GM19395 (cell line): ENCODE data around the gene GANC.
"Not testable (repeated sequence)": the region's sequence is repeated elsewhere in the genome, so short reads cannot be mapped to it uniquely, and the experiment has no call there.

Source experiments
- ATAC-seq: cut with Tn5 transposase; IDR thresholded peaks from one replicate; pipeline ENCODE4 v1.9.1; 2021; ENCODE audit warnings: mild to moderate bottlenecking, moderate library complexity; ENCODE audit not compliant: unreplicated experiment

Gene GANC

DNA sequence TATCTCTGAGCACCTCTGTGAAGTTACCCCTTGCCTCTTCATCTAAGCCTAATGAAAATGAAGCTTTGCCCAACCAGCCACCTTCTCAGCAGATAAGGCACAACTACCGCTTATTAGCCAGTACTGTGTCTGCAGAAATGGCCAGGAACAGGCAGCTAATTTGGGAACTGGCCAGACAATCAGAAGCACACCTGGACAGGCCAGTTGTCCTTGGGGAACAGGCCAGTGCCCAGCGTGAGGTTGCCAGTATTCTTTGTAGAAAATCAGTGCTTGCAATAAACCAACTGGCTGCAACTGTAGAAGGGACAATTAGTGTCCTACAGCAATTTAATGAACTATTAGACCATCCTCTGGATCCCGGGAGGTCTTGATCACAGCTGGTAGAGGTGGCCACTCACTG is 10.7 kb downstream of the GANC start:
- ATAC-seq: no peak

DNA sequence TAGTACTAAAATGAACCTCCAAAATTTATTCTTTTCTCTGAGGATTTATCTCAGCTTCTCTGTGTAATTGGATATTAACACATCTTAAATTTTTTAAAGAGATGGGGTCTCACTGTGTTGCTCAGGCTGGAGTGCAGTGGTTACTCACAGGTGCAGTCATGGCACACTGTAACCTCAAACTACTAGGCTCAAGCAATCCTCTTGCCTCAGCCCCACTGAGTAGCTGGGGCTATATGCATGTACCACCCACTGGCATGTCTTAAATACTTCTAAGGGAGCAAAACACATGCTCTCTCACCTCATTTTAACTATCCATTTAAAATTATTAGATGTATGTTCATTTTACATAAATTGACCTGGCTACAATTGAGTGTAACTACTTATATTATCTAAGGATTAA is 11.6 kb downstream of the GANC start:
- ATAC-seq: no peak

DNA sequence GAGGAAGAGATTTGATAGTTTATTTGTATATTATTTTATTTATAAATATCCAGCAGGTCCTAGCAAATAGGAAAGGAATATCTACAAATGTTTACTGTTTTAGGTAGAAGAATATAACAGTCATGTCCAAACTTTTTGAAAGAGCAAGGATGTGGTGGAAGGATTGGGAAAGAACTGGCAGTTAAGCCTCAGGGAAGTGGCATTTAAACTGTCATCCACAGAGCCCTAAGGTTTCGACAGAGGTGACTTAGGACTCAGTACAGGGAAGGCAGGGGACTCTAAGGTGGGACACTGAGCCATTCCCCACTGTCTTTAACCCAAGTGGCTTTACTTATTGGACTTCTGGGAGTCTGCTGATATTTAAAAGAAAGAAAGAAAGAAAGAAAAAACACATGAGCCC is 12.0 kb downstream of the GANC start:
- ATAC-seq: no peak

DNA sequence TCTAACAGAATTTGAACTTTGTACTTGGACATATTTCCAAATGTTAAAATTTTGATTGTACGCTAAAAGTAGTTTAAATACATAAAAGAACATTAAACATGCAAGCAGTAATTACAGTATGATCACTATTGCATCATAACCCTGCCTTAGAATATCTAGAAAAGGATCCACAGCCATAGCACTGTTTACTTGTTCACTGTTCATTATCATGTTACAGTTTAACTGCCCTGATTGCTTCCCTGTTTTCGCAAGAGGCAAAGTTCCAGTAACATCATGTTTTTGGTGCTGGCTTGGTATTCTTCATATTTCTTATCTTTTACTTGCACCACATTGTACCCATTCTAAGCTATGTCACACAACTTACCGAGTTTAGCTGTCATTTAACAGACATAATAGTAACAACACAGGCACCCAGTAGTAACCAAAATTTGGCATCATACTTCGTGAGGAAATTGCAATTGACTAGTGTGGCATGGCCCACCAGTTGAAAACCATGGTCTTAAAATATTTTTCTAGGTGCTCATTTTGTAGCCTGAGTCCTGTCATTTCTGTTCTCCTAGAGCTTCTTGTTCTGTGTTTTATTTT is 13.5 kb downstream of the GANC start:
- no peak for ATAC-seq

DNA sequence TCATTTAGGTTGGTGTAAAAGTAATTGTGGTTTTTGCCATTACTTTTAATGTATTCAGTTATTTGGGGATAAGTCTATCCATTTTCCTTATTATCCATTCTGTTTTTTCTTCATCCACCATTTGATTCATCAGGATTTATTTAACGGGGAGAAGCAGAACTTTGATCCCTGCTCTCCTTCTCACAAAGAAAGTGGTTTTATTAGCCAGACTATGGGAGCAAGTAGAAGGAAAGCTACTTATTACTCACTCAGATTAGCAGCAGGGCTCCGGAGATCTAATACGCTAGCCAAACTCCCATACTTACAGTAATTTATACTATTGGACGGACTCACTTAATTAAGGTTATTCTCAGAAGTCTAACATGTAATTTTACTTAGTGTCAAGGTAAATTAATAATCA is 14.9 kb downstream of the GANC start:
- no peak for ATAC-seq

DNA sequence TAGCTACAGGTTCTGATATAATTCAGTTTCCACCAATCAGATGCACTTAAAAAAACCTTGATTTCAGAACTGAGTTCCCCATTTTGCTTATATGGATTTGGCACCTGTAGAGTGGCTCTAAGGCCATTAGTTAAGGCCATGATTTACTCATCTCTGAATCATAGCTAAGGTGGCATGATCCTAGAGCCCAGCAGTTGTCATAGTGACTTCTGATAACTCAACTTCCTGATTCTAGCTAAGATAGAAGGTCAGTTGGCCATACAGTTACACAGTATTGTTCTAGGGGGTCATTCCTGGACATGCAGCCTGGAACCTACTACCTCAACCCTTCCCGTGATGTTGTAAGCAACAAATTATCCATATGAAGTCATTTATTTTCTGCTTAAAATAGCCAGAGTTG is 16.2 kb downstream of the GANC start:
- ATAC-seq: no peak

DNA sequence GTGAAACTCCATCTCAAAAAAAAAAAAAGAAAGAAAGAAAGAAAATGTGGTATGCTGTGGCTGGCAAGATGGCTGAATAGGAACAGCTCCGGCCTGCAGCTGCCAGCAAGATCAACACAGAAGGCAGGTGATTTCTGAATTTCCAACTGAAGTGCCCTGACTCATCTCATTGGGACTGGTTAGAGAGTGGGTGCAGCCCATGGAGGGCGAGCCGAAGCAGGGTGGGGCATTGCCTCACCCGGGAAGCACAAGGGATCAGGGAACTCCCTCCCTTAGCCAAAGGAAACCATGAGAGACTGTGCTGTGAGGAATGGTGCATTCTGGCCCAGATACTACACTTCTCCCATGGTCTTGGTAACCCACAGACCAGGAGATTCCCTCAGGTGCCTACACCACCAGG is 28.0 kb downstream of the GANC start:
- ATAC-seq: not testable (repeated sequence)

DNA sequence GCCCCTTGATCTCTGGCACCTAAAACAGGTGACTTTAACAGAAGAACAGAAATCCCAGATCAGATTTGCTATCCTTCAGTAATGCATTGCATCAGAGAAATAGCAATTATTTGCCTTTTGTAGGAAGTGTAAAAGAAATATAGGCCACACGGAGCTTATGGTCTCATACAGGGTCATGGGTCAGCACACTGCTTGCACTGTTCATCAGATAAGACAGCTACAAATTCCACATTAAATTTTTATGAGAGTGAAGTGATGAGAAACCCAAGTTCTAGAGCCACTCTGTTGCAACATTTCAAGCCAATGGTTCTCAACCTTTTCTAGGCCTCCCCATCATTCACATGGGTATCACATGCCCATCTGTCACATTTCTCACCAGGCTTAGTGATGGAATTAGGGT is 33.7 kb downstream of the GANC start:
- ATAC-seq: no peak

DNA sequence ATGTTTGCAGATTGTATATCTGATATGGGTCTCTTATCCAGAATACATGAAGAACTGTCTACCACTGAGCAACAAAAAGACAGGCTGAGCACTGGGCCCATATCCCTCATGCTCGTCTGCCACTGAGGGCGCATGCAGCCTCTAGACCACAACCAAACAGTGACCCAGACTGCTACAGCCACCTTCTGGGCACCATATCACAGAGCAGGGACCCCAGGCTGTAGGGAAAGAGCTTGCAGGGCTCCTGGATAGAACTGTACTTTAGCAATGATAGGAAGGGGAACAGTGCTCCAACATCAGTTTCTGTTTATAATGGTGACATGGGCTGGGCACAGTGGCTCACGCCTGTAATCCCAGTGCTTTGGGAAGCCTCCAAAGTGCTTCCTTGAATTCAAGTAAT is 40.5 kb downstream of the GANC start:
- no peak for ATAC-seq

DNA sequence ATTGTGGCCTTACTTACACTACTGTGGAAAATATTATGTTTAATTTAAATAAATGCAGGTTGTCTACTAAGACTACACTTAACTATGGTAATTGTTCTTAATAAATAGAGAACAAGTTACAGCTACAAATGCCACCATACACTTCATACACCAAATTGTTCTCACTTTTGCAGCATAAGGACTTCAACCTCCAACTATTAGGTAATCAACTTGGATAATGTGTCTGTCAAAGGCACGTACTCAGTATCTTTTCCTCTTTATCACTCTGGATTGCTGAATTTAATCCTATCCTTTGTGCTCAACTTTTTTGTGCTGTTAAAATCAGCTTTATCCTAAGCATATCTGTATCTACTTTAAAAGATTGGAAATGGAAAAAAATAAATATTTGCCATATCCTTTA is 41.8 kb downstream of the GANC start:
- no peak for ATAC-seq

DNA sequence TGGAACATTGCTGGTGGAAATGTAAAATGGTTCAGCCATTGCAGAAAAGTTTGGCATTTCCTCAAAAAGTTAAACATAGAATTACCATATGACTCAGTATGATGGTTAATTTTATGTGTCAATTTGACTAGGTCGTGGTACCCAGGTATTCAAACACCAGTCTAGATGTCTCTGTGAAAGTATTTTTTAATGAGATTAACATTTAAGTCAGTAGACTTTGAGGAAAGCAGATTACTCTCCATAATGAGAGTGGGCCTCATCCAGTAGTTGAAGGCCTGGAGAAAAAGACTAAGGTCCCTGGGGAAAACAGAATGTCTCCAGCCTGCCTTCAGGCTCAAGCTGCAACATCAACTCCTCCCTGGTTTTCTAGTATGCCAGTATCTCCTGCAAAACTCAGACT is 42.5 kb downstream of the GANC start:
- no peak for ATAC-seq

DNA sequence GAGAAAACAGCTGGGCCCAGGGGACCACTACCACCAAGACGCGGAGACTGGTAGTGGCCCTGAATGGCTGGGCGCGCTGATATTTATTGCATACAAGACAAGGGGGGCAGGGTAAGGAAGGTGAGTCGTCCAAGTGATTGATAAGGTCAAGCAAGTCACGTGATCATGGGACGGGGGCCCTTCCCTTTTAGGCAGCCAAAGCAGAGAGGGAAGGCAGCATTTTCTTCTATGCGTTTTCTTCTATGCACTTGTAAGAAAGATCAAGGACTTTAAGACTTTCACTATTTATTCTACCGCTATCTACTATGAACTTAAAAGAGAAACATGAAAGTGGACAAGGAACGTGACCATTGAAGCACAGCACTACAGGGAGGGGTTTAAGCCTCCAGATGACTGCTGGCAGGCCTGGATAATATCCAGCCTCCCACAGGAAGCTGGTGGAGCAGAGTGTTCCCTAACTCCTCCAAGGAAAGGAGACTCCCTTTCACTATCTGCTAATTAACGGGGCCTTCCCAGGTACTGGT is 43.3 kb downstream of the GANC start:
- ATAC-seq: not testable (repeated sequence)

DNA sequence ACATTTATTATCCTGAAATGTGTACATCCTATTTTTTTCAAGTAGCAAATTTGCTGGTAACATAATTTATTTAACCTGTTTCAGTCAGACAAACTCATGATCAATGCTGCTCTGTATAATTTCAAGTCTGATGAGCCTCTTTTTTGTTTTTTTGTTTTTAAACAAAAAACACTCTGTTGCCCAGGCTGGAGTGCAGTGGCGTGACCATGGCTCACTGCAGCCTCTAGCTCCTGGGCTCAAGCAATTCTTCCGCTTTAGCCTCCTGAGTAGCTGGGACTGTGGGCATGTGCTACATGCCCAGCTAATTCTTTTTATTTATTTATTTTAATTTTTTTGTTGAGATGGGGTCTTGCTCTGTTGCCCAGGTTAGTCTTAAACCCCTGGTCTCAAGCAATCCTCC is 46.2 kb downstream of the GANC start:
- no peak for ATAC-seq

DNA sequence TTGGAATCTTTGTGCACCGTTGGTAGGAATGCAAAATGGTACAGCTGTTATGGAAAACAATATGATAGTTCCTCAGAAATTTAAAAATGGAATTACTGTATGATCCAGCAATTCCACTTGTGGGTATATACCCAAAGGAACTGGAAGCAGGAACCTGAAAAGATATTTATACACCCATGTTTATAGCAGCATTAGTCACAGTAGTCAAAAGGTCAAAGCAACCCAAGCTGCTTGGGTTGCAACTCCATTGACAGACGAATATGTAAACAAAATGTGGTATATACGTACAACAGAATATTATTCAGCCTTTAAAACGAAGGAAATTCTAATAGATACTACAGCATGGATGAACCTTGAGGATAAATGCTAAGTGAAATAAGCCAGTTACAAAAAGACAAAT is 51.3 kb downstream of the GANC start:
- ATAC-seq: no peak

DNA sequence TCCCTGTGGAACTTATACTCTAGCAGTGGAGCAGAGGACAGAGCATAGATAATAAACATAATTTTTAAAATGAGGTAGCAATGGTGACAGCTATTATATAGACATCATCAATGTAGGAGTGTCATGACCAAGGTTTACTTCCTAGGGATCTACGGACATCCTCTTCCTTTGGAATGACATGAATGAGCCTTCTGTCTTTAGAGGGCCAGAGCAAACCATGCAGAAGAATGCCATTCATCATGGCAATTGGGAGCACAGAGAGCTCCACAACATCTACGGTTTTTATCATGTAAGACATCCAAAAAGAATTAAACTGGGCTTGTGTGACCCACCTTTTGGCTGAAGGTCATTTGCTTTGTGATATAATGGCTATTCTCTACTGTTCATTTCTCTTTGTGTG is 56.2 kb downstream of the GANC start:
- no peak for ATAC-seq

DNA sequence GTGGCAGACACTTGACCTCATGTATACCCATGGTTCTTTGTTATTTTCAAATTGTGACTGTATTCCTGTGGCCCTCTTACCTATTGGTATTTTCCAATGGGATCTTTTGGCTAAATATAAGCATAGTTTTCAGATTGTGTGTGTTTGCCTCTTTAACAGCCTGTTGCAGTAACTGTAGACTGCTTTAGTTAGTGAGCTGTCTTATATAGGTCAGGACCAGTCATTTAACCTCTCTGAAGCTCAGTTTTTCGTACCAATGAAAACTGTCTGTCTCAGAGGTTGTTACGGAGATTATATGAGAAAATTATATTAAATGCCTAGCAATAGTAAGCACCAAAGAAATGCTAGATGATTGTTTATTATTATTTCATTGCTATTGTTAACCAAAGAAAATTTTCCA is 57.0 kb downstream of the GANC start:
- ATAC-seq: no peak

DNA sequence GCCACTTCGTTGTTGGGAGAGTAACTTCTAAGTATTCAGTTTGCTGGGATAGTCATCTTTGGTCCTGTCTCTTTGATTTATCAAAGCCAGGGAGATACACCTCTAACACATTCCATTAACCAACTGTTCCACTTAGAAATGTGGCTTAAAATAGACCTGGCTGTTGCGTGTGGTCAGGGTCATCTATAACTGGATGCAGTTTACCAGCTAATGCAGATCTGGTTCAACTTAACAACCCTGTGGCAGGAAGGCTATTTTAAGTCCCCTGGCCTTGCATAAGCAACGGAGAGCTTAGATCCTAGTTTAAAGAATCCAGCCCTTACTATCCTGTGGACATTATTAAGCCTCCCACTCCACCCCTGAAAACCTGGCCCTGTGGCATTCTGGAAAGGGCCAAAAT is 58.2 kb downstream of the GANC start:
- ATAC-seq: no peak

DNA sequence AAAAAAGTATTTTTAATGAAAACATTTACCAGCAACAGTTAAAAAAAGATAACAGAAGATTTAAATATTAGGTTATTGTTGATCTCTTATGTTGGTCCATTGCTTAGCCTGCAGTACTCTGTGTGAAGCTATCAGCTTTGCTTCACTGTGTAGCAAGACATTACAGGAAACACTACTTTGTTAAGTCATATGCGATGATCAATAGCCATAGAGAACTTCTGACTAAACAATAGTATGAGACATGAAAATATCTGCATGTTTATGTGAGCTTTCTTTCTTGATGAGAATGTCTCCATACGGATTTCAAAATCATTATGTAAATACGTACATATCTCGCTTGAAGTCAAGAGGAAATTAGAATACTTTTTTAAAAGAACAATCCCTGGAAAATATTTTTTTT is 59.3 kb downstream of the GANC start:
- no peak for ATAC-seq

DNA sequence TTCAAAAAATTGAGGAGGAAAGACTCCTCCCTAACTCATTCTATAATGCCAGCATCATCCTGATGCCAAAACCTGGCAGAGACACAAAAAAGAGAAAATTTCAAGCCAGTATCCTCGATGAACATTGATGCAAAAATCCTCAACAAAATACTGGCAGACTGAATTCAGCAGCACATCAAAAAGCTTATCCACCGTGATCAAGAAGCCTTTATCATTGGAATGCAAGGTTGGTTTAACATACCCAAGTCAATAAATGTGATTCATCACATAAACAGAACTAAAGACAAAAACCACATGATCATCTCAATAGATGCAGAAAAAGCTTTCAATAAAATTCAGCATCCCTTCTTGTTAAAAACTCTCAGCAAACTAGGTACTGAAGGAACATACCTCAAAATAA is 62.1 kb downstream of the GANC start:
- ATAC-seq: no peak

DNA sequence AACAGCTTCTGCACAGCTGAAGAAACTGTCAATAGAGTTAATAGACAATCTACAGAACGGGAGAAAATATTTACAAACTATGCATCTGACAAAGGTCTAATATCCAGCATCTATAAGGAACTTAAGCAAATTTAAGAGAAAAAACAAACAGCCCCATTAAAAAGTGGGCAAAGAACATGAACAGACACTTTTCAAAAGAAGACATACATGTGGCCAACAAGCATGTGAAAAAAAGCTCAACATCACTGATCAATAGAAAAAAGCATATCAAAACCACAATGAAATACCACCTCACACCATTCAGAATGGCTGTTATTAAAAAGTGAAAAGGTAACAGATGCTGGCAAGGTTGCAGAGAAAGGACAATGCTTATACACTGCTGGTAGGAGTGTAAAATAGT is 63.6 kb downstream of the GANC start:
- not testable (repeated sequence) for ATAC-seq

DNA sequence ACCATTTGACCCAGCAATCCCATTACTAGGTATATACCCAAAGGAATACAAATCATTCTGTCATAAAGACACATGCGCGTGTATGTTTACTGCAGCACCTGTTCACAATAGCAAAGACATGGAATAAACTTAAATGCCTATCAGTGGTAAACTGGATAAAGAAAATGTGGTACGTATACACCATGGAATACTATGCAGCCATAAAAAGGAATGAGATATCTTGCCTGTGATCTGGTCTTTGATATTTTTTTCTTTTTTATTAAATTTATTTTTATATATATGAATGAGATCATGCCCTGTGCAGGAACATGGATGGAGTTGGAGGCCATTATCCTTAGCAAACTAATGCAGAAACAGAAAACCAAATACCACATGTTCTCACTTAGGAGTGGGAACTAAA is 64.1 kb downstream of the GANC start:
- not testable (repeated sequence) for ATAC-seq

DNA sequence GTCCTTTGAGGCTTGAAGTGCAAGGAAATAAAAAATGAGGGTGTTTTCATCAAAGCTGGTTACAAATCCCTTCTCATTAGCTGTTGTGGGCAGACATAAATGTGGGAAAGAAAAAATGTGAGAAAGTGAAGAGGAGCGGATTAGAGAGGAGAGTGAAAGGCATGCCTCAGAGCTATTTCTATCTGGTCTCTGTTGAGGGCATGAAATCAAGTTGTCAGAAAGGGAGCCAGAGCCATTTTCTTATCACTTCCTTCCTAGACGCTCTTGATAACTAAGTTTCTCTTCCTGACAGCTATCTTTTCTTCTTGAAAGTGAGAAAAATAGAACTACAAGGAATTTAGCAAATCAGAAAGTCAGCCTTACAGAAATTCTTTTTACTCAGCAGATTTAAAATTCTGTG is 65.5 kb downstream of the GANC start:
- ATAC-seq: no peak

DNA sequence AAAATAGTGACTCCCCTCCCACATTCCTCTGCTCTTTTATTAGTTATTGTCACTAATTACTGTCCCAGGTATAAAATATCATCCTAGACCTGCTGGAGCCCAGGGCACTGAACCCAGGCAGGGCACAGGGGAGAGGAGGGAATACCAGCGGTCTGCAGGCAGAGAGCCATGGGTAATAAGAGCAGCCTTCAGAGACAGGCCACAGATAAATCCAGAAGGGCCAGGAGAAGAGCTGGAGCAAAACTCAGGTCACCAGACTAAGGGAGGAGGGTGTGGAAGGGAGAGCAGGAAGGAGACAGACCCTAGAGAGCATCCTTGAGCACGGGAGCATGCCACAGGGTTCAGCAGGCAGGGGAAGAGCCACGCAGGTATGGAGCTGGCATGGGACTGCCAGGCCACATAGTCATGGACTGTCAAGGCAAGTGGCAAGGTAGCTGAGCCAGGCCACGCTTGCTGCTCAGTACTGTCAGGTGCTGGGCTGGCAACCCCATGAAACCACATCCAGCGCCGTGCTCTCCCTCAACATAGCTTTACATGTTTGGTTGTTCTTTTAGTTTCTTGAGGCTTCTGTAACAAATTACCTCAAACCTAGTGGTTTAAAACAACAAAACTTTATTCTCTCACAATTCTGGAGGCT is 70.7 kb downstream of the GANC start:
- no peak for ATAC-seq
